GM23338 (cell line): ENCODE data around the gene RUNX1. TPM values are rescaled to one million over a fixed set of nuclear protein-coding genes. Genes with fewer than 3 reads are reported as not detected.

Experiments
- ATAC-seq: fragments of 200-7000 bp; cut with Tn5 transposase; 3 replicates; pipeline ENCODE4 v1.9.1; 2020
- DNase-seq: peaks from one replicate; pipeline ENCODE4 v3.0.0-alpha.2; 2015; ENCODE audit warnings: low spot score
- H2AFZ ChIP-seq: fragments of 200-600 bp; sonication (generic); 2 replicates; pipeline ENCODE4 v1.8.0; 2016; ENCODE audit warnings: antibody characterized with exemption, mild to moderate bottlenecking, moderate library complexity
- H3F3A ChIP-seq: fragments of 200-600 bp; sonication (generic); replicated peaks from 2 replicates; pipeline ENCODE4 v1.8.0; 2017; ENCODE audit warnings: antibody characterized with exemption, mixed run types, low read depth
- H3K27ac ChIP-seq: fragments of 200-600 bp; sonication (generic); 2 replicates; pipeline ENCODE4 v1.6.1; 2016; ENCODE audit warnings: low read depth
- H3K27me3 ChIP-seq: fragments of 200-600 bp; sonication (generic); 2 replicates; pipeline ENCODE4 v1.8.0; 2016; ENCODE audit warnings: mild to moderate bottlenecking, mixed run types, moderate library complexity; ENCODE audit not compliant: insufficient read depth
- H3K36me3 ChIP-seq: fragments of 200-600 bp; sonication (generic); 2 replicates; pipeline ENCODE4 v1.8.0; 2016; ENCODE audit warnings: mild to moderate bottlenecking; ENCODE audit not compliant: insufficient read depth
- H3K4me1 ChIP-seq: fragments of 200-600 bp; sonication (generic); 2 replicates; pipeline ENCODE4 v1.8.0; 2016; ENCODE audit warnings: mild to moderate bottlenecking, moderate library complexity; ENCODE audit not compliant: insufficient read depth
- H3K4me2 ChIP-seq: fragments of 200-600 bp; sonication (generic); 2 replicates; pipeline ENCODE4 v1.7.1; 2017; ENCODE audit warnings: mixed run types
- H3K4me3 ChIP-seq: fragments of 200-600 bp; sonication (generic); 2 replicates; pipeline ENCODE4 v1.6.1; 2016; ENCODE audit warnings: mixed run types
- H3K79me2 ChIP-seq: fragments of 200-600 bp; sonication (generic); replicated peaks from 2 replicates; pipeline ENCODE4 v1.8.0; 2017; ENCODE audit warnings: mild to moderate bottlenecking; ENCODE audit not compliant: insufficient read depth
- H3K9me2 ChIP-seq: fragments of 200-600 bp; sonication (generic); 2 replicates; pipeline ENCODE4 v1.8.0; 2017; ENCODE audit not compliant: insufficient read depth
- H4K20me1 ChIP-seq: fragments of 200-600 bp; sonication (generic); replicated peaks from 2 replicates; pipeline ENCODE4 v1.8.0; 2017; ENCODE audit warnings: mild to moderate bottlenecking; ENCODE audit not compliant: insufficient read depth
- H3K27ac Mint-ChIP-seq: 2 replicates; pipeline ENCODE4 v1.8.0; 2020; ENCODE audit warnings: inconsistent platforms, mild to moderate bottlenecking, moderate library complexity, mixed read lengths
- H3K27me3 Mint-ChIP-seq: 3 replicates; pipeline ENCODE4 v1.8.0; 2022; ENCODE audit warnings: low read depth, mild to moderate bottlenecking, moderate library complexity, mixed read lengths, inconsistent platforms; ENCODE audit not compliant: insufficient read depth, poor library complexity
- H3K36me3 Mint-ChIP-seq: 3 replicates; pipeline ENCODE4 v1.8.0; 2021; ENCODE audit warnings: low read depth, mild to moderate bottlenecking, inconsistent platforms, moderate library complexity, mixed read lengths
- H3K4me1 Mint-ChIP-seq: 3 replicates; pipeline ENCODE4 v1.8.0; 2020; ENCODE audit warnings: mild to moderate bottlenecking, inconsistent platforms, mixed read lengths
- H3K4me3 Mint-ChIP-seq: 3 replicates; pipeline ENCODE4 v1.8.0; 2021; ENCODE audit warnings: moderate library complexity, mild to moderate bottlenecking, inconsistent platforms, mixed read lengths
- H3K9me3 Mint-ChIP-seq: 3 replicates; pipeline ENCODE4 v1.8.0; 2020; ENCODE audit warnings: moderate library complexity, mild to moderate bottlenecking, inconsistent platforms, mixed read lengths
- CREB1 ChIP-seq: fragments of 250-450 bp; sonication (Bioruptor Pico); IDR thresholded peaks from 2 replicates; pipeline ENCODE4 v1.5.0; 2020; ENCODE audit warnings: low read depth, mild to moderate bottlenecking, moderate library complexity
- EZH2 ChIP-seq: fragments of 200-600 bp; sonication (generic); IDR thresholded peaks from one replicate; pipeline ENCODE4 v1.8.0; 2017; ENCODE audit warnings: antibody characterized with exemption, mild to moderate bottlenecking, low read depth; ENCODE audit not compliant: unreplicated experiment
- EZH2phosphoT487 ChIP-seq: fragments of 200-600 bp; sonication (generic); IDR thresholded peaks from one replicate; pipeline ENCODE4 v1.8.1; 2018; ENCODE audit warnings: antibody characterized with exemption; ENCODE audit not compliant: unreplicated experiment
- POLR2AphosphoS5 ChIP-seq: IDR thresholded peaks from 2 replicates; pipeline ENCODE4 v1.6.1; 2016; ENCODE audit warnings: antibody characterized with exemption, low read depth
- ZNF114 ChIP-seq: fragments of 250-450 bp; sonication (Bioruptor Pico); IDR thresholded peaks from 2 replicates; pipeline ENCODE4 v1.5.0; 2020; ENCODE audit warnings: mild to moderate bottlenecking, moderate library complexity
- ZNF331 ChIP-seq: fragments of 250-450 bp; sonication (Bioruptor Pico); IDR thresholded peaks from 2 replicates; pipeline ENCODE4 v1.5.0; 2020; ENCODE audit warnings: low read depth, mild to moderate bottlenecking, moderate library complexity
- polyA plus RNA-seq: library from polyadenylated mRNA; unstranded; fragments of >200 nt; fragmentation: Nextera tagmentation; extraction: Ambion mirVana; gene quantifications from 2 replicates; pipeline ENCODE4 v1.2.1, GENCODE V29; 2016
- total RNA-seq: library from RNA; depleted of rRNA; stranded (reverse); fragments of >200 nt; shearing (Covaris generic); gene quantifications from 2 replicates; pipeline ENCODE4 v1.2.3, GENCODE V29; 2014
- TF ChIP-seq, protein P1 (sequence below): IDR thresholded peaks from one replicate; pipeline ENCODE4 v1.6.1; 2018; ENCODE audit warnings: antibody characterized with exemption; ENCODE audit not compliant: unreplicated experiment
- TF ChIP-seq, protein P2 (sequence below): fragments of 250-450 bp; sonication (Bioruptor Pico); IDR thresholded peaks from 2 replicates; pipeline ENCODE4 v1.5.0; 2020; ENCODE audit warnings: mild to moderate bottlenecking, moderate library complexity

RUNX1 gene
- total and polyA plus RNA-seq, 2 experiments from 2014 or later = 0.29 to 1.1 TPM

DNA sequence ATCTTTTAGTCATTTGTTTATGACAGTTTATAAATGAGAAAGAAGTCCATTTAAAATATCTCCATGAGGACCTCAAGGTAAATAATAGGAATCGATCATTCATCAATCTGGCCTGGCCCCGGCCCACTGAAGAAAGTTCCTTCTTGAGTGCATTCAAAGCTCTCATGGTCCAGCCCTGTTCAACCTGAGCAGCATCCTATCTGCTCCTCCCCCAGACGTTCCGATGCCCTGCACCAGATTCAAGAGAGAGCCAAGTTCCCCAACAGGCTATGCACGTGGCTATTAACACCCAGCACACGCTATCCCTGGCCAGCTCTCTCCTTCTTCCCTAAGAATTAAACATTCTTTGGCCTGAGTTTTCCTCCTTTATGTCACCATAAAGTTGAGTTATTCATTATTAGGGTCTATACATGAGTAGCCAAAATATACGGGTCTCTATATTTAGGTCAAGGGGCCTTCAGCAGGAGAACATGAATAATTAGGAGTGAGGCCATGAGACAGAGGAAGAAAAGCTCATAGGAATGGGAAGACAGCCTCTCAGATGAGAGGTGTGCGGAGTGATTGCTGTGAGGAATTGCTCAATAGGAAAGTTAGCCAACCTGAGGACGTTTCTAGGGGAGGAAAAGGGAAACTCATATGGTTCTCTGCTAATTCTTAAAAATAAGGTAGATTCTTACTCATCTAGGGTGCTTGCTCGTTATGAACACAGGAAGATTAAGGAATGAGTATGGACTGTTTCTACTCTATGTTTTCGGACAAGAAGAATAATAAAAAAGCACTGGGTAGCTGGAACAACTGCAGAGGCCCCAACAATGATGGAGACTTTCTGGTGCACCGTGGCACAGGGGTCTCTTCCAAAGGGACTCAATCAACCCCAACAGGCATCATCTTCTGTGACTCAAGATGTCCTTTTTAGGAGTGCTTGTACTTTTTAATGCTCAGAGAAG lies 23.6 kb downstream of the RUNX1 start:
- Histone ChIP-seq H3K79me2 (no peaks in the 10 kb centered on the region), H3F3A (no peaks in the 10 kb centered on the region), H3K36me3 (no peaks in the 10 kb centered on the region), H3K27me3 (peaks cover 12% of the 10 kb centered on the region), H3K27ac (no peak overlapping the region), H2AFZ (0 out of 2 replicates have a peak overlapping the region, but pooled peaks have one; percentile 94), H3K4me3 (no peak overlapping the region), H3K4me2 (peak overlapping the region; percentile 75), H4K20me1 (no peaks in the 10 kb centered on the region), H3K9me2 (0 out of 2 replicates have a peak, but pooled peaks cover 3% of the 10 kb centered on the region), H3K4me1 (peaks cover 25% of the 10 kb centered on the region)
- TF ChIP-seq ZNF114 (CRISPR knock-in tag) (no peak), POLR2AphosphoS5 (no peak), EZH2 (no peak), ZNF331 (no peak), CREB1 (CRISPR knock-in tag) (no peak)
- TF ChIP-seq, protein P1, sequence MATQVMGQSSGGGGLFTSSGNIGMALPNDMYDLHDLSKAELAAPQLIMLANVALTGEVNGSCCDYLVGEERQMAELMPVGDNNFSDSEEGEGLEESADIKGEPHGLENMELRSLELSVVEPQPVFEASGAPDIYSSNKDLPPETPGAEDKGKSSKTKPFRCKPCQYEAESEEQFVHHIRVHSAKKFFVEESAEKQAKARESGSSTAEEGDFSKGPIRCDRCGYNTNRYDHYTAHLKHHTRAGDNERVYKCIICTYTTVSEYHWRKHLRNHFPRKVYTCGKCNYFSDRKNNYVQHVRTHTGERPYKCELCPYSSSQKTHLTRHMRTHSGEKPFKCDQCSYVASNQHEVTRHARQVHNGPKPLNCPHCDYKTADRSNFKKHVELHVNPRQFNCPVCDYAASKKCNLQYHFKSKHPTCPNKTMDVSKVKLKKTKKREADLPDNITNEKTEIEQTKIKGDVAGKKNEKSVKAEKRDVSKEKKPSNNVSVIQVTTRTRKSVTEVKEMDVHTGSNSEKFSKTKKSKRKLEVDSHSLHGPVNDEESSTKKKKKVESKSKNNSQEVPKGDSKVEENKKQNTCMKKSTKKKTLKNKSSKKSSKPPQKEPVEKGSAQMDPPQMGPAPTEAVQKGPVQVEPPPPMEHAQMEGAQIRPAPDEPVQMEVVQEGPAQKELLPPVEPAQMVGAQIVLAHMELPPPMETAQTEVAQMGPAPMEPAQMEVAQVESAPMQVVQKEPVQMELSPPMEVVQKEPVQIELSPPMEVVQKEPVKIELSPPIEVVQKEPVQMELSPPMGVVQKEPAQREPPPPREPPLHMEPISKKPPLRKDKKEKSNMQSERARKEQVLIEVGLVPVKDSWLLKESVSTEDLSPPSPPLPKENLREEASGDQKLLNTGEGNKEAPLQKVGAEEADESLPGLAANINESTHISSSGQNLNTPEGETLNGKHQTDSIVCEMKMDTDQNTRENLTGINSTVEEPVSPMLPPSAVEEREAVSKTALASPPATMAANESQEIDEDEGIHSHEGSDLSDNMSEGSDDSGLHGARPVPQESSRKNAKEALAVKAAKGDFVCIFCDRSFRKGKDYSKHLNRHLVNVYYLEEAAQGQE = no peak
- ATAC-seq = no peak
- Mint-ChIP-seq H3K27me3 (peaks cover 24% of the 10 kb centered on the region), H3K9me3 (no peaks in the 10 kb centered on the region), H3K36me3 (no peaks in the 10 kb centered on the region), H3K4me3 (peak overlapping the region; percentile 36; the same call in 1 of the 3 replicates), H3K27ac (no peak overlapping the region), H3K4me1 (peaks cover 29% of the 10 kb centered on the region)
- no peak for DNase-seq

DNA sequence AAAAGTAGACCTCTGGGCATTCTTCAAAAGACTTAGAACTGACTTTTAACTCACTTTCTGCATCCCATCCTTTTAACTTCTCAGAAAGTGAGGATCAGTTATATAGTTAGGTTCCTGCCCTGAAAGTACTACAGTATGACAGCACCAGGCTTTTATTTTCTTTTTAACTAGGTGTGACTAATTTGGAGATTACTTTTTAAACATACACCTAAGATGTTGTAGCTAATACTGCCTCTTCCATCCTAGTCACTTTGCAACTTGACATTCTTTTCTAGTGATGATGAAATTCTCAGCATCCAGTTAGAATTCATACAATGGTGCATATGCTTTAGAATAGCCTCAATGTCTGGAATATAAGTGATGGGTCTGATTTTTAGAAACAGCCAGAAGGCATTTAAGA lies 24.6 kb downstream of the RUNX1 start:
- H3K36me3 ChIP-seq = no peaks in the 10 kb centered on the region
- H3K4me1 ChIP-seq = peaks cover 25% of the 10 kb centered on the region
- no peaks in the 10 kb centered on the region for H3K79me2 ChIP-seq
- no peak for ATAC-seq
- no peaks in the 10 kb centered on the region for H3F3A ChIP-seq
- no peak overlapping the region for H3K4me2 ChIP-seq
- no peaks in the 10 kb centered on the region for H4K20me1 ChIP-seq
- no peak overlapping the region for H3K27ac ChIP-seq
- Mint-ChIP-seq H3K9me3 (no peaks in the 10 kb centered on the region), H3K4me1 (peaks cover 29% of the 10 kb centered on the region), H3K36me3 (no peaks in the 10 kb centered on the region), H3K27ac (no peak overlapping the region), H3K27me3 (peaks cover 24% of the 10 kb centered on the region), H3K4me3 (no peak overlapping the region)
- H3K27me3 ChIP-seq = peaks cover 12% of the 10 kb centered on the region
- no peak for DNase-seq
- no peak overlapping the region for H3K4me3 ChIP-seq
- H2AFZ ChIP-seq = no peak overlapping the region
- H3K9me2 ChIP-seq = no peaks in the 10 kb centered on the region
- TF ChIP-seq EZH2phosphoT487 (no peak), ZNF331 (no peak)
- TF ChIP-seq, protein P2, sequence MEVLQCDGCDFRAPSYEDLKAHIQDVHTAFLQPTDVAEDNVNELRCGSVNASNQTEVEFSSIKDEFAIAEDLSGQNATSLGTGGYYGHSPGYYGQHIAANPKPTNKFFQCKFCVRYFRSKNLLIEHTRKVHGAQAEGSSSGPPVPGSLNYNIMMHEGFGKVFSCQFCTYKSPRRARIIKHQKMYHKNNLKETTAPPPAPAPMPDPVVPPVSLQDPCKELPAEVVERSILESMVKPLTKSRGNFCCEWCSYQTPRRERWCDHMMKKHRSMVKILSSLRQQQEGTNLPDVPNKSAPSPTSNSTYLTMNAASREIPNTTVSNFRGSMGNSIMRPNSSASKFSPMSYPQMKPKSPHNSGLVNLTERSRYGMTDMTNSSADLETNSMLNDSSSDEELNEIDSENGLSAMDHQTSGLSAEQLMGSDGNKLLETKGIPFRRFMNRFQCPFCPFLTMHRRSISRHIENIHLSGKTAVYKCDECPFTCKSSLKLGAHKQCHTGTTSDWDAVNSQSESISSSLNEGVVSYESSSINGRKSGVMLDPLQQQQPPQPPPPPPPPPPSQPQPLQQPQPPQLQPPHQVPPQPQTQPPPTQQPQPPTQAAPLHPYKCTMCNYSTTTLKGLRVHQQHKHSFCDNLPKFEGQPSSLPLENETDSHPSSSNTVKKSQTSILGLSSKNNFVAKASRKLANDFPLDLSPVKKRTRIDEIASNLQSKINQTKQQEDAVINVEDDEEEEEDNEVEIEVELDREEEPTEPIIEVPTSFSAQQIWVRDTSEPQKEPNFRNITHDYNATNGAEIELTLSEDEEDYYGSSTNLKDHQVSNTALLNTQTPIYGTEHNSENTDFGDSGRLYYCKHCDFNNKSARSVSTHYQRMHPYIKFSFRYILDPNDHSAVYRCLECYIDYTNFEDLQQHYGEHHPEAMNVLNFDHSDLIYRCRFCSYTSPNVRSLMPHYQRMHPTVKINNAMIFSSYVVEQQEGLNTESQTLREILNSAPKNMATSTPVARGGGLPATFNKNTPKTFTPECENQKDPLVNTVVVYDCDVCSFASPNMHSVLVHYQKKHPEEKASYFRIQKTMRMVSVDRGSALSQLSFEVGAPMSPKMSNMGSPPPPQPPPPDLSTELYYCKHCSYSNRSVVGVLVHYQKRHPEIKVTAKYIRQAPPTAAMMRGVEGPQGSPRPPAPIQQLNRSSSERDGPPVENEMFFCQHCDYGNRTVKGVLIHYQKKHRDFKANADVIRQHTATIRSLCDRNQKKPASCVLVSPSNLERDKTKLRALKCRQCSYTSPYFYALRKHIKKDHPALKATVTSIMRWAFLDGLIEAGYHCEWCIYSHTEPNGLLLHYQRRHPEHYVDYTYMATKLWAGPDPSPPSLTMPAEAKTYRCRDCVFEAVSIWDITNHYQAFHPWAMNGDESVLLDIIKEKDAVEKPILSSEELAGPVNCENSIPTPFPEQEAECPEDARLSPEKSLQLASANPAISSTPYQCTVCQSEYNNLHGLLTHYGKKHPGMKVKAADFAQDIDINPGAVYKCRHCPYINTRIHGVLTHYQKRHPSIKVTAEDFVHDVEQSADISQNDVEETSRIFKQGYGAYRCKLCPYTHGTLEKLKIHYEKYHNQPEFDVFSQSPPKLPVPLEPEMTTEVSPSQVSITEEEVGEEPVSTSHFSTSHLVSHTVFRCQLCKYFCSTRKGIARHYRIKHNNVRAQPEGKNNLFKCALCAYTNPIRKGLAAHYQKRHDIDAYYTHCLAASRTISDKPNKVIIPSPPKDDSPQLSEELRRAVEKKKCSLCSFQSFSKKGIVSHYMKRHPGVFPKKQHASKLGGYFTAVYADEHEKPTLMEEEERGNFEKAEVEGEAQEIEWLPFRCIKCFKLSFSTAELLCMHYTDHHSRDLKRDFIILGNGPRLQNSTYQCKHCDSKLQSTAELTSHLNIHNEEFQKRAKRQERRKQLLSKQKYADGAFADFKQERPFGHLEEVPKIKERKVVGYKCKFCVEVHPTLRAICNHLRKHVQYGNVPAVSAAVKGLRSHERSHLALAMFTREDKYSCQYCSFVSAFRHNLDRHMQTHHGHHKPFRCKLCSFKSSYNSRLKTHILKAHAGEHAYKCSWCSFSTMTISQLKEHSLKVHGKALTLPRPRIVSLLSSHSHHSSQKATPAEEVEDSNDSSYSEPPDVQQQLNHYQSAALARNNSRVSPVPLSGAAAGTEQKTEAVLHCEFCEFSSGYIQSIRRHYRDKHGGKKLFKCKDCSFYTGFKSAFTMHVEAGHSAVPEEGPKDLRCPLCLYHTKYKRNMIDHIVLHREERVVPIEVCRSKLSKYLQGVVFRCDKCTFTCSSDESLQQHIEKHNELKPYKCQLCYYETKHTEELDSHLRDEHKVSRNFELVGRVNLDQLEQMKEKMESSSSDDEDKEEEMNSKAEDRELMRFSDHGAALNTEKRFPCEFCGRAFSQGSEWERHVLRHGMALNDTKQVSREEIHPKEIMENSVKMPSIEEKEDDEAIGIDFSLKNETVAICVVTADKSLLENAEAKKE = no peak
